Skin of body (tissue), 2 donors: ENCODE measurements around the gene CHCHD3. TPM values are rescaled to one million over a fixed set of nuclear protein-coding genes. Genes with fewer than 3 reads are reported as not detected.

Experiments
- DNase-seq: peaks from one replicate; lab custom pipeline; 2025; lab: John Stamatoyannopoulos, UW
- total RNA-seq: library from RNA; depleted of rRNA; stranded (reverse); fragments of >200 nt; gene quantifications from one replicate; pipeline ENCODE4 v1.2.3, GENCODE V29; 2014

Gene CHCHD3
- total RNA-seq, 1 donor from 2014 or later = 62.7 TPM

- DNase-seq = no peak
These were observed 301.1 kb downstream of the CHCHD3 start for GRCh38 chr7:132780822-132781221.

- no peak for DNase-seq
These were observed 302.7 kb downstream of the CHCHD3 start for GRCh38 chr7:132779164-132779563.

GRCh38 chr7:132778761-132779160, 303.1 kb downstream of the CHCHD3 start:
- DNase-seq = no peak

- DNase-seq = no peak
These were observed 303.9 kb downstream of the CHCHD3 start for GRCh38 chr7:132777956-132778355.

- DNase-seq = no peak
These were observed 304.5 kb downstream of the CHCHD3 start for GRCh38 chr7:132777414-132777813.

- DNase-seq = no peak
These were observed 305.8 kb downstream of the CHCHD3 start for GRCh38 chr7:132776048-132776620.

GRCh38 chr7:132773527-132773956, 308.3 kb downstream of the CHCHD3 start:
- peak; percentile 84 for DNase-seq

GRCh38 chr7:132771301-132771730, 310.6 kb downstream of the CHCHD3 start:
- DNase-seq = no peak

- no peak for DNase-seq
These were observed 311.8 kb downstream of the CHCHD3 start for GRCh38 chr7:132770055-132770454.

- DNase-seq = no peak
These were observed 312.6 kb downstream of the CHCHD3 start for GRCh38 chr7:132769280-132769679.

- no peak for DNase-seq
These were observed 313.8 kb downstream of the CHCHD3 start for GRCh38 chr7:132768099-132768498.

- no peak for DNase-seq
These were observed 314.5 kb downstream of the CHCHD3 start for GRCh38 chr7:132767378-132767777.

GRCh38 chr7:132766660-132767059, 315.2 kb downstream of the CHCHD3 start:
- no peak for DNase-seq

GRCh38 chr7:132765861-132766260, 316.0 kb downstream of the CHCHD3 start:
- DNase-seq = no peak

GRCh38 chr7:132764762-132765161, 317.1 kb downstream of the CHCHD3 start:
- DNase-seq = no peak

- no peak for DNase-seq
These were observed 321.0 kb downstream of the CHCHD3 start for GRCh38 chr7:132760866-132761265.

GRCh38 chr7:132760244-132760623, 321.7 kb downstream of the CHCHD3 start:
- no peak for DNase-seq

- DNase-seq = no peak
These were observed 322.2 kb downstream of the CHCHD3 start for GRCh38 chr7:132759482-132760243.

GRCh38 chr7:132758986-132759385, 322.9 kb downstream of the CHCHD3 start:
- DNase-seq = no peak

- no peak for DNase-seq
These were observed 324.1 kb downstream of the CHCHD3 start for GRCh38 chr7:132757783-132758182.

- DNase-seq = no peak
These were observed 325.4 kb downstream of the CHCHD3 start for GRCh38 chr7:132756484-132756990.

GRCh38 chr7:132755538-132756483, 326.1 kb downstream of the CHCHD3 start:
- DNase-seq = no peak
